IPS DF 6.9 (cell line): ENCODE results near the gene LIMS2.

Experiments
- DNase-seq: peaks from one replicate; pipeline ENCODE4 v3.0.0-alpha.2; 2013; ENCODE audit warnings: low read depth, low spot score
- H3K27ac ChIP-seq: one replicate; pipeline ENCODE4 v1.5.1; 2013; ENCODE audit warnings: low read length, control low read depth
- H3K27me3 ChIP-seq: 2 replicates; pipeline ENCODE4 v1.6.1; 2013; ENCODE audit warnings: mild to moderate bottlenecking, low read length; ENCODE audit not compliant: control insufficient read depth, insufficient read depth
- H3K36me3 ChIP-seq: 2 replicates; pipeline ENCODE4 v1.6.1; 2013; ENCODE audit warnings: low read length; ENCODE audit not compliant: control insufficient read depth, insufficient read depth
- H3K4me1 ChIP-seq: 2 replicates; pipeline ENCODE4 v1.6.1; 2013; ENCODE audit warnings: low read length; ENCODE audit not compliant: control insufficient read depth, insufficient read depth
- H3K4me3 ChIP-seq: 2 replicates; pipeline ENCODE4 v1.5.1; 2013; ENCODE audit warnings: mild to moderate bottlenecking, low read length
- H3K9me3 ChIP-seq: 2 replicates; pipeline ENCODE4 v1.6.1; 2013; ENCODE audit warnings: low read length, inconsistent platforms; ENCODE audit not compliant: control insufficient read depth, insufficient read depth
- WGBS: extraction: QIAGEN DNeasy Blood & Tissue Kit; methylation state at CpG from one replicate; pipeline ENCODE4 v1.1.7; 2013; ENCODE audit warnings: mixed read lengths, missing lambda C conversion rate; ENCODE audit not compliant: insufficient read length, insufficient coverage; 5-methylcytosine and 5-hydroxymethylcytosine counted together

The LIMS2 gene

DNA sequence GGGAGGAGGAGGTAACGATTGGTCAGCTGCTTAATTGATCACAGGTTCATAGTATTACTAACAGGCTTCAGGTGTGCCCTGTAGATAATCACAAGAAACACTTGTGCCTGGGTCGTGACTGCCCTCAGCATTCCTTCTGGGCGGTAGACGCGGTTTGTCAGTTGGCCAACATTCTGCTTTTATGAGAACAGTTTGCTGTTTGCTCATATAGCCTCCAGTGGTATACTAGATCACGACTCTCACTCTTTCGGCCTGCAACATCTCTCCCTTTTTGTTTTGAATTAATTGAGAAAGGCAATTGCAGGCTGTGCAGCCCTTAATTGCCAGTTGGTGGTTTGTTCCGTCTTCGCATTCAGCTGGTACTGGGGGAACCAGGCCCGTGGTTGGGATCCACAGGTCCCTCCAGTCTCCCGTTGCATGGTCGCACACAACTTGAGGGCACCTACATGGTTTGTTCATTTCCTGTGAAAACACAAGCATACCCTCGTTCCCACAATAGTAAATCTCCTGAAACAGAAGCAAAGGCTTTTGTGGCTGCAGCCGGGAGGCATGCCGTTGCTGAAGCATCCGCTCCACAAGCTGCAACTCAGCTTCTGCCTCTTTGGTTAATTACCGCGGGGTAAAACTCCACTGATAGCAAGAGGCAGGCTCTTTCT, 59.7 kb downstream of the LIMS2 start:
- Histone ChIP-seq H3K27ac (no peak overlapping the region), H3K4me1 (no peaks in the 10 kb centered on the region), H3K27me3 (no peaks in the 10 kb centered on the region), H3K4me3 (no peak overlapping the region), H3K9me3 (no peaks in the 10 kb centered on the region), H3K36me3 (no peaks in the 10 kb centered on the region)
- WGBS, result no CpG with 5 or more reads among the region's 18 CpGs
- DNase-seq, result no peak

DNA sequence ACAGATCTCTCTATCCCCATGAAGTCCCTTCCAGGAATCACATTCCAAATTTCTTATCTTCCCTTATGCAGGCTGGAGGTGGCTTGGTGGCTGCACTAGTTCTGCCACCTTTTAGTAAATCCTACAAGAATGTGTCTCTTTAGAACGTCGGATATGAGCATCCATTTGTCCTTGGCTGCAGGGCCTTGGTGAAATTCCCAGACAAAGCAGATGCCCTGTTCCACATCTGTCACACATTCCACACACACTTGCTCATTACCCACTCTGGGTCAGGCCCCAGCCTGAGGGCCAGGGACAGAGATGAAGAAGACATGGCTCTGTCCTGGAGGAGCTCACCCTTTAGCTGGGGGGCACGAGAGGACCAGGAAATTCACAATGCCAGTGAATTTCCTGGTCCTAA, 60.6 kb downstream of the LIMS2 start:
- no peak overlapping the region for H3K27ac ChIP-seq
- H3K36me3 ChIP-seq, result no peaks in the 10 kb centered on the region
- no peak overlapping the region for H3K4me3 ChIP-seq
- H3K27me3 ChIP-seq, result no peaks in the 10 kb centered on the region
- no peaks in the 10 kb centered on the region for H3K9me3 ChIP-seq
- WGBS, result no CpG with 5 or more reads among the region's 3 CpGs
- DNase-seq, result no peak
- H3K4me1 ChIP-seq, result no peaks in the 10 kb centered on the region

DNA sequence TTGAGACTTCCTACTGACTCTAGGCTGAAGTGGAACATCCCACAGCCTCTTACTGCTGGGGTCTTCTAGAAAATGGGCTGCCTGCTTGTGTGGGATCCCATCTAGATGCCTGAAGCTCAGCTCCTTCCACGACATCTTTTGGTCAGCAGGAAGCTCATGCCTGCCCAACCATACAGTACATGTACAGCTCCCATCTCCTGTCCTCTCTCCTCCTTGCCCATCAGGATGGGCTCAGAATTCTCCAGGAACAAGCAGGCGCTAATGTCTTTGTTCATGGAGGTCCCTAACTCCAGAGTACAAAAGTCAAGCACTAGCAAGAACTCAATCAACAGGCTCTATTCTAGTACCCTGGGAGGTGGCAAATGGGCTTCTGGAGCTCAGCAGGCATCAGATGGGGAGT, 61.1 kb downstream of the LIMS2 start:
- no peaks in the 10 kb centered on the region for H3K27me3 ChIP-seq
- H3K36me3 ChIP-seq, result no peaks in the 10 kb centered on the region
- no CpG with 5 or more reads among the region's 2 CpGs for WGBS
- no peak overlapping the region for H3K27ac ChIP-seq
- no peaks in the 10 kb centered on the region for H3K4me1 ChIP-seq
- no peaks in the 10 kb centered on the region for H3K9me3 ChIP-seq
- H3K4me3 ChIP-seq, result no peak overlapping the region
- no peak for DNase-seq

- DNase-seq, result no peak
- Histone ChIP-seq H3K4me3 (no peak overlapping the region), H3K9me3 (no peaks in the 10 kb centered on the region), H3K27ac (no peak overlapping the region), H3K27me3 (no peaks in the 10 kb centered on the region), H3K36me3 (no peaks in the 10 kb centered on the region), H3K4me1 (no peaks in the 10 kb centered on the region)
- no CpG with 5 or more reads among the region's 13 CpGs for WGBS
These were observed 63.1 kb downstream of the LIMS2 start for GRCh38 chr2:127612111-127612822.

GRCh38 chr2:127611076-127611925, 64.0 kb downstream of the LIMS2 start:
- Histone ChIP-seq H3K27me3 (no peaks in the 10 kb centered on the region), H3K36me3 (no peaks in the 10 kb centered on the region), H3K9me3 (no peaks in the 10 kb centered on the region), H3K4me1 (no peaks in the 10 kb centered on the region), H3K4me3 (no peak overlapping the region), H3K27ac (no peak overlapping the region)
- DNase-seq, result no peak
- no CpG with 5 or more reads among the region's 11 CpGs for WGBS

- no peaks in the 10 kb centered on the region for H3K9me3 ChIP-seq
- no peak for DNase-seq
- no peak overlapping the region for H3K4me3 ChIP-seq
- no peaks in the 10 kb centered on the region for H3K4me1 ChIP-seq
- H3K36me3 ChIP-seq, result no peaks in the 10 kb centered on the region
- WGBS, result no CpG with 5 or more reads among the region's 1 CpG
- H3K27me3 ChIP-seq, result no peaks in the 10 kb centered on the region
- H3K27ac ChIP-seq, result no peak overlapping the region
These were observed 64.8 kb downstream of the LIMS2 start for GRCh38 chr2:127610561-127610960.

DNA sequence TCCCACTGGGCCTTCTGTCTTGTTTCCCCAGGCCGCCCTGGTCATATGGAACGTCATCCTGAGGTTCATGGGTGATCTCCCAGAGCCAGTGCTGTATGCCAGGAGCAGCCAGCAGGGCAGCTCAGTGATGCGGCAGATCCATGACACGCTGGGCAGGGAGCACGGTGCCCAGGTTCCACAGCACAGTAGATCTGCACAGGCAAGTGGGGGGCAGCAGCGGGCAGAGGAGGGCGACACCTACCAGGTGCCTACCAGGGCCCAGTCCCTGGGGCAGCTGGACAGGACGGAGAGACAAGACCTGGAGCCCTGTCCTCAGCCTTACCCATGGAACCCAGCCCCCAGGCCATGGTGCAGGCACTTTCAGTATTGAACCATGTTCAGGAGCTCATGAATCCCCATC, 65.5 kb downstream of the LIMS2 start:
- no peak overlapping the region for H3K4me3 ChIP-seq
- no peaks in the 10 kb centered on the region for H3K27me3 ChIP-seq
- no peaks in the 10 kb centered on the region for H3K36me3 ChIP-seq
- H3K27ac ChIP-seq, result no peak overlapping the region
- H3K9me3 ChIP-seq, result no peaks in the 10 kb centered on the region
- H3K4me1 ChIP-seq, result no peaks in the 10 kb centered on the region
- no CpG with 5 or more reads among the region's 8 CpGs for WGBS
- DNase-seq, result no peak

DNA sequence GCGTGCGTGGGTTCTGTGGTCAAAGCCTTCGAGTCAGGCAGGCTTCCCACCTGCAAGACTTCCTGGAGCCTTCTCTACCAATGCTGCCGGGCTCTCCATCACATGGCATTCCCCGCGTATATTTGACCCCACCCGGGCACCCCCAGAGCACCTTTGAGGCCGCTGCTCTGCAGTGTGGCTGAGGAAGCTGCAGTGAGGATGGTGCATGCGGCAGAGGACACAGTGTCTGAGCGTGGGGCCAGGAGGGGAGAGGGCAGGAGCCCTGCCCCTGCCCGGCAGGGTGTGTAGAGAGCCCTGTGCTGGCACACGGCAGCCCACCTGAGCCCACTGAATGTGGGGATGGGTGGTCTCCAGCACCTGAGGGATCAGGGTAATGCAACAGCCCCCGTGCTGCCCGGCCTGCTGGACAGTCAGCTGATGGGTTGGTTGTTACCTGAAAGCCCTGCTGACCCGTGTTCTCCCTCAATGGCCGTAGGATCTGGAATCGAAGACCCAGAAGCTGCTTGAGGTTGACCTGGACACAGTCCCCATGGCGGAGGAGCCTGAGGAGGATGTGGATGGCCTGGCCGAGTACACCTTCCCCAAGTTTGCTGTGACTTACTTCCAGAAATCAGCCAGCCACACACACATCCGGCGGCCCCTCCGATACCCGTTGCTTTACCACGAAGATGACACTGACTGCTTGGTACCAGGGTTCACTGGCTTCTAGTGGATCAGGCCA, 66.1 kb downstream of the LIMS2 start:
- Histone ChIP-seq H3K27ac (no peak overlapping the region), H3K4me3 (no peak overlapping the region), H3K4me1 (no peaks in the 10 kb centered on the region), H3K36me3 (no peaks in the 10 kb centered on the region), H3K27me3 (no peaks in the 10 kb centered on the region), H3K9me3 (no peaks in the 10 kb centered on the region)
- no CpG with 5 or more reads among the region's 24 CpGs for WGBS
- no peak for DNase-seq

DNA sequence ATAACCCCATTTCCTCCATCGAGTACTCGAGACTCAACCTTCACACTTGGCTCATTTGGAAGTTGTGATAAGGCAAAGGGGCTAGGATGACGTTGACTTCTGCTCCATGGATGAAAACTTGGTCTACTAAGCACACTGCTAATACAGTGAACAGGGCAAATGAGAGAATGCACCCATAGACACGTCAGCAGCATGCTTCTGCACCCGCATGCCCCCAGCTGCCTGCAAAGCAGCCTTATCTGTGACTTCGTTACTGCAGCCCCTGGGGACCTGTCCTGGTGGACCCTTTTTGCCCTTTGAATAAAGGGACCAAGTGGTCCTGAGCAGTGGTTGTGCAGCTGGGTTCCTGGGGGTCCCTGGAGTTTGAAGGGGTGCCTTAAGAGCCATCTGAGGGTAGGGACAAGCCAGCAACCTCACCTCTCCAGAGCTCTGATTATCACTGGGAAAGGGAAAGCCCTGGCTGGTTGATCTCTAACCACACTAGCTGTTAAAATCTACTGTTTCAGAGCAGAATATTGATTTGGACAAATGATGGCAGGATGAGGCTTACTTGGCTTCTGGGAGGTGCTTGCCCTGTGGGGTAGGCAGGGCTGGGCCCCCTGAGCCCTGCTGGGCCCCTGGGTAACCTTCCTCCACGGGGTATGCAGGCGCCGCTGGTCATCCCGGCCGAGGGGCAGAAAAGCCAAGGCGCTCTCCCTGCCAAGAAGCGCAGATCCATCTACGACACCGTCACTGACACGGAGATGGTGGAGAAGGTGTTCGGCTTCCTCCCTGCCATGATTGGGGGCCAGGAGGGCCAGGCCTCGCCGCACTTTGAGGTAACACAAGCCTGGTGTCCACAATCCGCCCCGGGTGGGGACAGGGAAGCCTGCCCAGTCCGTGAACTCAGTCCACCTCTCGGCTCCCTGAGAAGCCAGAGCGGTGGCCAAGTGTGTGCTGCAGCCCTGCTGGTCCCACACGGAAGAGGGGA, 67.0 kb downstream of the LIMS2 start:
- H3K4me1 ChIP-seq, result no peaks in the 10 kb centered on the region
- H3K4me3 ChIP-seq, result no peak overlapping the region
- H3K36me3 ChIP-seq, result no peaks in the 10 kb centered on the region
- no peaks in the 10 kb centered on the region for H3K27me3 ChIP-seq
- no peak overlapping the region for H3K27ac ChIP-seq
- H3K9me3 ChIP-seq, result no peaks in the 10 kb centered on the region
- DNase-seq, result no peak
- WGBS, result no CpG with 5 or more reads among the region's 25 CpGs
